ENCODE data around the gene RAMP1.

Gene RAMP1

GRCh38 chr2:237862528-237862895 lies 3.1 kb downstream of the RAMP1 start:
- Histone ChIP-seq H3K4me3 (replicated peaks; ENCODE audit: insufficient read depth, low read length) (no peak overlapping the region), H3K27ac (replicated peaks) (no peak overlapping the region), H3K27me3 (ENCODE audit: insufficient read depth, poor library complexity, severe bottlenecking) (peaks cover 11% of the 10 kb centered on the region)
- TF ChIP-seq CTCF (IDR thresholded peaks at IDR 0.05; ENCODE audit: insufficient read depth, low read length) = no peak
- TF ChIP-seq GABPA (IDR thresholded peaks at IDR 0.05; ENCODE audit: low read depth) = no peak
- TF ChIP-seq POLR2AphosphoS5 (IDR thresholded peaks at IDR 0.05; ENCODE audit: low read depth) = no peak
- no peak for TF ChIP-seq REST (IDR thresholded peaks at IDR 0.05; ENCODE audit: insufficient replicate concordance, low read depth)
- no peak for TF ChIP-seq SPI1 (IDR thresholded peaks at IDR 0.05; ENCODE audit: borderline replicate concordance, low read depth)
- DNase-seq (ENCODE audit: low read depth in 1 of 2, low spot score in 1 of 2) = no peak

DNA sequence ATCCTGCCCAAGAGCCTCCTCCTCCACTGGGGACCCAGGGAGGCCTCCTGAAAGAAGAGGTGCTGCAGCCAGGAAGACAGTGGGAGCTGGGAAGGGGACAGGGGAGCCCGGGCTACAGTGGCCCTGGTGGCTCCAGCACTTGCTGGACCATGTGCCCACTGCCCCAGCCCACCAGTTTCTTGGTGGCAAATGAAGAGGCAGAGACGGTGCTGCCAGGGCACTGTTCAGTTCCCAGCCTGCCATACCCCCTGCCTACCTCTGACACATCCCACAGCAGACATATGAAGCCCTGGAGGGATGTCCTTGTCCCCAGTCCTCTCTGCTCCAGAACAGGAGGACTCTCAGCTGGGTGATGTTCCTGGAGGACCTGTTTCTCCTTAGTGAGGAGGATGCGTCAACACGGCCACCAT lies 3.7 kb downstream of the RAMP1 start:
- H3K27ac ChIP-seq (replicated peaks) = no peak overlapping the region
- H3K4me3 ChIP-seq (replicated peaks; ENCODE audit: insufficient read depth, low read length) = no peak overlapping the region
- peaks cover 11% of the 10 kb centered on the region for H3K27me3 ChIP-seq (ENCODE audit: insufficient read depth, poor library complexity, severe bottlenecking)
- TF ChIP-seq POLR2AphosphoS5 (IDR thresholded peaks at IDR 0.05; ENCODE audit: low read depth) = no peak
- TF ChIP-seq GABPA (IDR thresholded peaks at IDR 0.05; ENCODE audit: low read depth) = no peak
- TF ChIP-seq REST (IDR thresholded peaks at IDR 0.05; ENCODE audit: insufficient replicate concordance, low read depth) = no peak
- TF ChIP-seq SPI1 (IDR thresholded peaks at IDR 0.05; ENCODE audit: borderline replicate concordance, low read depth) = no peak
- no peak for TF ChIP-seq CTCF (IDR thresholded peaks at IDR 0.05; ENCODE audit: insufficient read depth, low read length)
- DNase-seq (ENCODE audit: low read depth in 1 of 2, low spot score in 1 of 2) = no peak

GRCh38 chr2:237863689-237864443 lies 4.4 kb downstream of the RAMP1 start:
- TF ChIP-seq REST (IDR thresholded peaks at IDR 0.05; ENCODE audit: insufficient replicate concordance, low read depth) = no peak
- TF ChIP-seq CTCF (IDR thresholded peaks at IDR 0.05; ENCODE audit: insufficient read depth, low read length) = no peak
- TF ChIP-seq GABPA (IDR thresholded peaks at IDR 0.05; ENCODE audit: low read depth) = no peak
- no peak for TF ChIP-seq SPI1 (IDR thresholded peaks at IDR 0.05; ENCODE audit: borderline replicate concordance, low read depth)
- no peak for TF ChIP-seq POLR2AphosphoS5 (IDR thresholded peaks at IDR 0.05; ENCODE audit: low read depth)
- H3K27me3 ChIP-seq (ENCODE audit: insufficient read depth, poor library complexity, severe bottlenecking) = peaks cover 10% of the 10 kb centered on the region
- H3K27ac ChIP-seq (replicated peaks) = no peak overlapping the region
- no peak overlapping the region for H3K4me3 ChIP-seq (replicated peaks; ENCODE audit: insufficient read depth, low read length)
- DNase-seq (ENCODE audit: low read depth in 1 of 2, low spot score in 1 of 2) = no peak

All from HL-60 (cell line).